Measurements from ENCODE around the gene ETNK2.

ETNK2 gene

DNA sequence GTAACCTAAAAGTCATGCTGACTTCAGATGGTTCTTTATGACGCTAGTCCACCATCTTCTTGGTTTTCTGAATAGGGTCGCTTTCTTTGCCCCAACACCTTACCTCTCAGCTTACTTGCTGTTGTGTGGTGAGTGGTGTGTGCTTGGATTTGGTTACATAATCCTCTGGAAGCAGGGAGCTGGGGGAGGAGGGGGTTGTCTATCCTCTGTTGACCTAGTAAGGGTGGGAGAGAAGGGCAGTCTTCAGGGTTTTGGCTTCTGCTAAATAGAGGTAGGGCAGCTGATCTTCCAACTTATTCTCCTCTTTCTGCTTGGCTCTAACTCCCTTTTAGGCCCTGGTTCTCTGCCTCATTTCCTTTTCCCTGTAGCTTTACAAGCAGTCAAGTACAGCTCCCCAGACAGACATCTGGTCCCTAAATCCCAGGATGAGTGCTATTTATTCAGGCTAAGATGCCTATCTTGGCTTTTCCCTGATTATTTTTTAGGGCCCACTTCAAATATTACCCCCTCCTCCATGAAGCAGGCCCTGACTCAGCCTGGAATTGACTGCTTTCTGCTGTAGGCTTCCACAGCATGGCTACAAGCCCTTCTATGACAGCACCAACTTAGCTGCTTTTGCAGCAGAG, 20.7 kb upstream of the ETNK2 start:
- Mint-ChIP-seq H3K27ac (no peak overlapping the region), H3K4me3 (no peak overlapping the region), H3K4me1 (peaks cover 13% of the 10 kb centered on the region), H3K27me3 (ENCODE audit: low read depth, poor library complexity) (peaks cover 40% of the 10 kb centered on the region), H3K9me3 (peaks cover 39% of the 10 kb centered on the region), H3K36me3 (ENCODE audit: low read depth) (no peaks in the 10 kb centered on the region)
- no peak for TF ChIP-seq CTCF (IDR thresholded peaks at IDR 0.05)
- DNase-seq, result no peak

GRCh38 chr1:204171751-204172178, 19.9 kb upstream of the ETNK2 start:
- H3K4me1 Mint-ChIP-seq, result peaks cover 13% of the 10 kb centered on the region
- H3K27me3 Mint-ChIP-seq (ENCODE audit: low read depth, poor library complexity), result peaks cover 43% of the 10 kb centered on the region
- TF ChIP-seq CTCF (IDR thresholded peaks at IDR 0.05), result no peak
- peaks cover 39% of the 10 kb centered on the region for H3K9me3 Mint-ChIP-seq
- no peak overlapping the region for H3K4me3 Mint-ChIP-seq
- DNase-seq, result no peak
- no peak overlapping the region for H3K27ac Mint-ChIP-seq
- no peaks in the 10 kb centered on the region for H3K36me3 Mint-ChIP-seq (ENCODE audit: low read depth)

- TF ChIP-seq CTCF (IDR thresholded peaks at IDR 0.05), result no peak
- DNase-seq, result no peak
- Mint-ChIP-seq H3K4me3 (no peak overlapping the region), H3K4me1 (peaks cover 23% of the 10 kb centered on the region), H3K27ac (no peak overlapping the region), H3K36me3 (ENCODE audit: low read depth) (no peaks in the 10 kb centered on the region), H3K9me3 (peaks cover 39% of the 10 kb centered on the region), H3K27me3 (ENCODE audit: low read depth, poor library complexity) (peaks cover 54% of the 10 kb centered on the region)
Measured at GRCh38 chr1:204170494-204171155, 18.8 kb upstream of the ETNK2 start.

GRCh38 chr1:204169858-204170257, 18.0 kb upstream of the ETNK2 start:
- Mint-ChIP-seq H3K4me3 (no peak overlapping the region), H3K36me3 (ENCODE audit: low read depth) (no peaks in the 10 kb centered on the region), H3K27me3 (ENCODE audit: low read depth, poor library complexity) (peaks cover 58% of the 10 kb centered on the region), H3K4me1 (peaks cover 23% of the 10 kb centered on the region), H3K9me3 (peaks cover 39% of the 10 kb centered on the region), H3K27ac (no peak overlapping the region)
- no peak for TF ChIP-seq CTCF (IDR thresholded peaks at IDR 0.05)
- DNase-seq, result no peak

DNA sequence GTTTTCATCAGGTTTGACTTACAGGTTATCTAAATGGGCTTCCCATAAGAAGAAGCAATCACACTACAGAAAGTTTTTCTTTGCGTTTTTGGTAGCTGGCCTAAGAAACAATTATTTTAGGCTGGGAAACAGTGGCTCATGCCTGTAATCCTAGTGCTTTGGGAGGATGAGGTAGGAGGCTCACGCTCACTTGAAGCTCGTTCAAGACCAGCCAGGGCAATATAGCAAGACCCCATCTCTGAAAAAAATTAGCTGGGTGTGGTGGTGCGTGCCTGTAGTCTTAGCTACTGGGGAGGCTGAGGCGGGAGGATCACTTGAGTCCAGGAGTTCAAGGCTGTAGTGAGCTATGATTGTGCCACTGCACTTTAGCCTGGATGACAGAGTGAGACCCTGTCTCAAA, 15.9 kb upstream of the ETNK2 start:
- DNase-seq, result no peak
- H3K4me3 Mint-ChIP-seq, result no peak overlapping the region

More for the DNA sequence above, 15.9 kb upstream of the ETNK2 start:
- Mint-ChIP-seq H3K9me3 (peaks cover 39% of the 10 kb centered on the region), H3K4me1 (peaks cover 22% of the 10 kb centered on the region), H3K36me3 (ENCODE audit: low read depth) (no peaks in the 10 kb centered on the region), H3K27me3 (ENCODE audit: low read depth, poor library complexity) (peaks cover 51% of the 10 kb centered on the region), H3K27ac (no peak overlapping the region)
- TF ChIP-seq CTCF (IDR thresholded peaks at IDR 0.05), result no peak

Measured in nephron progenitor cell (in vitro differentiated cells).